Measurements from ENCODE around the gene NUP188. TPM values are rescaled to one million over a fixed set of nuclear protein-coding genes. Genes with fewer than 3 reads are reported as not detected.

NUP188 gene
- polyA plus RNA-seq, 1 donor from 2014 or later: 24.0 TPM

- H4K20me1 ChIP-seq (ENCODE audit: insufficient read depth): no peaks in the 10 kb centered on the region
- H3K27ac ChIP-seq (ENCODE audit: low read length): no peak overlapping the region
- no peak overlapping the region for H3K4me2 ChIP-seq (ENCODE audit: low read length)
- H3F3A ChIP-seq (ENCODE audit: insufficient read depth, low read length, poor library complexity, severe bottlenecking): no peaks in the 10 kb centered on the region
- H3K36me3 ChIP-seq (ENCODE audit: insufficient read depth, low read length): no peaks in the 10 kb centered on the region
- H3K9me3 ChIP-seq (ENCODE audit: low read length): no peaks in the 10 kb centered on the region
- no peak overlapping the region for H3K9ac ChIP-seq (ENCODE audit: low read length)
- no peak overlapping the region for H2AFZ ChIP-seq (ENCODE audit: low read depth, low read length)
- no peaks in the 10 kb centered on the region for H3K27me3 ChIP-seq (ENCODE audit: insufficient read depth, low read depth, low read length)
- no peak for TF ChIP-seq POLR2AphosphoS5 (IDR thresholded peaks at IDR 0.05)
- no peak for TF ChIP-seq EZH2 (IDR thresholded peaks at IDR 0.05; ENCODE audit: borderline replicate concordance, insufficient read depth, low read length, poor library complexity, severe bottlenecking)
- no peak for TF ChIP-seq MXI1 (conservative IDR thresholded peaks at IDR 0.05; ENCODE audit: poor library complexity, severe bottlenecking)
- TF ChIP-seq CTCF (IDR thresholded peaks at IDR 0.05; ENCODE audit: poor library complexity, severe bottlenecking): no peak
- TF ChIP-seq RAD21 (conservative IDR thresholded peaks at IDR 0.05): no peak
- TF ChIP-seq SMC3 (conservative IDR thresholded peaks at IDR 0.05; ENCODE audit: poor library complexity): no peak
- H3K79me2 ChIP-seq (replicated peaks; ENCODE audit: insufficient read depth, low read length): no peaks in the 10 kb centered on the region
- no peaks in the 10 kb centered on the region for H3K9me2 ChIP-seq (ENCODE audit: insufficient read depth, low read length)
- no peak overlapping the region for H3K4me3 ChIP-seq (ENCODE audit: low read length)
Measured at GRCh38 chr9:128898845-128899565, 48.5 kb upstream of the NUP188 start.

- no peaks in the 10 kb centered on the region for H3F3A ChIP-seq (ENCODE audit: insufficient read depth, low read length, poor library complexity, severe bottlenecking)
- TF ChIP-seq RAD21 (conservative IDR thresholded peaks at IDR 0.05): no peak
- no peak for TF ChIP-seq TAF1 (IDR thresholded peaks at IDR 0.05; ENCODE audit: low read depth)
- TF ChIP-seq EZH2 (IDR thresholded peaks at IDR 0.05; ENCODE audit: borderline replicate concordance, insufficient read depth, low read length, poor library complexity, severe bottlenecking): no peak
- TF ChIP-seq MXI1 (conservative IDR thresholded peaks at IDR 0.05; ENCODE audit: poor library complexity, severe bottlenecking): no peak
- TF ChIP-seq EP300 (conservative IDR thresholded peaks at IDR 0.05; ENCODE audit: poor library complexity, severe bottlenecking): no peak
- no peak for TF ChIP-seq POLR2AphosphoS5 (IDR thresholded peaks at IDR 0.05)
- TF ChIP-seq REST (IDR thresholded peaks at IDR 0.05; ENCODE audit: borderline replicate concordance): no peak
- no peak for TF ChIP-seq CTCF (IDR thresholded peaks at IDR 0.05; ENCODE audit: poor library complexity, severe bottlenecking)
- no peak for TF ChIP-seq SMC3 (conservative IDR thresholded peaks at IDR 0.05; ENCODE audit: poor library complexity)
- H3K36me3 ChIP-seq (ENCODE audit: insufficient read depth, low read length): no peaks in the 10 kb centered on the region
- H2AFZ ChIP-seq (ENCODE audit: low read depth, low read length): no peak overlapping the region
- H3K9ac ChIP-seq (ENCODE audit: low read length): no peak overlapping the region
- H3K27ac ChIP-seq (ENCODE audit: low read length): no peak overlapping the region
- H3K79me2 ChIP-seq (replicated peaks; ENCODE audit: insufficient read depth, low read length): no peaks in the 10 kb centered on the region
- H3K4me2 ChIP-seq (ENCODE audit: low read length): no peak overlapping the region
- no peaks in the 10 kb centered on the region for H3K9me2 ChIP-seq (ENCODE audit: insufficient read depth, low read length)
- H3K4me3 ChIP-seq (ENCODE audit: low read length): no peak overlapping the region
- no peaks in the 10 kb centered on the region for H3K9me3 ChIP-seq (ENCODE audit: low read length)
- H3K27me3 ChIP-seq (ENCODE audit: insufficient read depth, low read depth, low read length): no peaks in the 10 kb centered on the region
- no peaks in the 10 kb centered on the region for H4K20me1 ChIP-seq (ENCODE audit: insufficient read depth)
Measured at GRCh38 chr9:128899566-128900322, 47.8 kb upstream of the NUP188 start.
